A204.1 (cell line): Measurements from ENCODE around the gene SIMC1.
"Not testable (repeated sequence)": the region's sequence is repeated elsewhere in the genome, so short reads cannot be mapped to it uniquely, and the experiment has no call there.

Source experiments
- FAIRE-seq: peaks from 2 replicates; lab custom pipeline; 2012; peaks lifted over from hg19 to GRCh38; lab: Jason Lieb, UNC

SIMC1 gene

GRCh38 chr5:176237971-176238644, at the start of gene SIMC1:
Gene SIMC1, plus strand, starts transcription at chr5:176238424. Its CDS starts 85 bp downstream, at chr5:176238509.
- FAIRE-seq, result not testable (repeated sequence)

- FAIRE-seq, result no peak
Observed at GRCh38 chr5:176188506-176189193, 49.6 kb upstream of the SIMC1 start.

GRCh38 chr5:176189857-176190256, 48.4 kb upstream of the SIMC1 start:
- FAIRE-seq, result no peak

GRCh38 chr5:176190886-176191755, 47.1 kb upstream of the SIMC1 start:
- no peak for FAIRE-seq

GRCh38 chr5:176192094-176192721, 46.0 kb upstream of the SIMC1 start:
- no peak for FAIRE-seq

- not testable (repeated sequence) for FAIRE-seq
Observed at GRCh38 chr5:176192722-176193117, 45.5 kb upstream of the SIMC1 start.

- not testable (repeated sequence) for FAIRE-seq
Observed at GRCh38 chr5:176193636-176194035, 44.6 kb upstream of the SIMC1 start.

GRCh38 chr5:176194238-176195083, 43.8 kb upstream of the SIMC1 start:
- not testable (repeated sequence) for FAIRE-seq

GRCh38 chr5:176195084-176195413, 43.2 kb upstream of the SIMC1 start:
- not testable (repeated sequence) for FAIRE-seq

GRCh38 chr5:176195487-176196207, 42.6 kb upstream of the SIMC1 start:
- FAIRE-seq, result not testable (repeated sequence)

GRCh38 chr5:176196781-176197180, 41.4 kb upstream of the SIMC1 start:
- not testable (repeated sequence) for FAIRE-seq

- not testable (repeated sequence) for FAIRE-seq
Observed at GRCh38 chr5:176197234-176197858, 40.9 kb upstream of the SIMC1 start.

GRCh38 chr5:176198299-176198698, 39.9 kb upstream of the SIMC1 start:
- not testable (repeated sequence) for FAIRE-seq

- not testable (repeated sequence) for FAIRE-seq
Observed at GRCh38 chr5:176198991-176199733, 39.1 kb upstream of the SIMC1 start.

- not testable (repeated sequence) for FAIRE-seq
Observed at GRCh38 chr5:176199803-176200399, 38.3 kb upstream of the SIMC1 start.

- FAIRE-seq, result no peak
Observed at GRCh38 chr5:176201811-176202210, 36.4 kb upstream of the SIMC1 start.

- no peak for FAIRE-seq
Observed at GRCh38 chr5:176203086-176203485, 35.1 kb upstream of the SIMC1 start.

GRCh38 chr5:176203535-176203934, 34.7 kb upstream of the SIMC1 start:
- FAIRE-seq, result not testable (repeated sequence)

- FAIRE-seq, result not testable (repeated sequence)
Observed at GRCh38 chr5:176214466-176215021, 23.7 kb upstream of the SIMC1 start.
